ENCODE measurements around the gene MAD1L1.

The MAD1L1 gene

GRCh38 chr7:1779445-1779844, 453.3 kb downstream of the MAD1L1 start:
- no peaks in the 10 kb centered on the region for H3K4me1 ChIP-seq (ENCODE audit: control insufficient read depth in 1 of 2, insufficient read depth in 1 of 2, low read depth in 1 of 2, low read length in 1 of 2)
- no peaks in the 10 kb centered on the region for H3K27me3 ChIP-seq
- H3K4me3 ChIP-seq (ENCODE audit: low read depth in 1 of 2, low read length in 1 of 2): no peak overlapping the region
- H3K27ac ChIP-seq: no peak overlapping the region
- no peaks in the 10 kb centered on the region for H3K36me3 ChIP-seq
- H3K9me3 ChIP-seq: no peaks in the 10 kb centered on the region
- no peak for TF ChIP-seq CTCF (IDR thresholded peaks at IDR 0.05)

- no peaks in the 10 kb centered on the region for H3K4me1 ChIP-seq (ENCODE audit: control insufficient read depth in 1 of 2, insufficient read depth in 1 of 2, low read depth in 1 of 2, low read length in 1 of 2)
- H3K27ac ChIP-seq: no peak overlapping the region
- no peaks in the 10 kb centered on the region for H3K9me3 ChIP-seq
- no peak overlapping the region for H3K4me3 ChIP-seq (ENCODE audit: low read depth in 1 of 2, low read length in 1 of 2)
- TF ChIP-seq CTCF (IDR thresholded peaks at IDR 0.05): no peak
- H3K27me3 ChIP-seq: no peaks in the 10 kb centered on the region
- no peaks in the 10 kb centered on the region for H3K36me3 ChIP-seq
Observed at GRCh38 chr7:1777122-1777521, 455.6 kb downstream of the MAD1L1 start.

GRCh38 chr7:1775389-1775788, 457.4 kb downstream of the MAD1L1 start:
- no peak for TF ChIP-seq CTCF (IDR thresholded peaks at IDR 0.05)
- no peaks in the 10 kb centered on the region for H3K9me3 ChIP-seq
- H3K36me3 ChIP-seq: no peaks in the 10 kb centered on the region
- no peaks in the 10 kb centered on the region for H3K27me3 ChIP-seq
- H3K4me3 ChIP-seq (ENCODE audit: low read depth in 1 of 2, low read length in 1 of 2): no peak overlapping the region
- H3K27ac ChIP-seq: no peak overlapping the region
- H3K4me1 ChIP-seq (ENCODE audit: control insufficient read depth in 1 of 2, insufficient read depth in 1 of 2, low read depth in 1 of 2, low read length in 1 of 2): no peaks in the 10 kb centered on the region

- H3K36me3 ChIP-seq: no peaks in the 10 kb centered on the region
- no peaks in the 10 kb centered on the region for H3K9me3 ChIP-seq
- H3K27ac ChIP-seq: no peak overlapping the region
- no peak overlapping the region for H3K4me3 ChIP-seq (ENCODE audit: low read depth in 1 of 2, low read length in 1 of 2)
- no peak for TF ChIP-seq CTCF (IDR thresholded peaks at IDR 0.05)
- no peaks in the 10 kb centered on the region for H3K27me3 ChIP-seq
- H3K4me1 ChIP-seq (ENCODE audit: control insufficient read depth in 1 of 2, insufficient read depth in 1 of 2, low read depth in 1 of 2, low read length in 1 of 2): no peaks in the 10 kb centered on the region
Observed at GRCh38 chr7:1770331-1770730, 462.4 kb downstream of the MAD1L1 start.

GRCh38 chr7:1769286-1770200, 463.2 kb downstream of the MAD1L1 start:
- Histone ChIP-seq H3K27ac (no peak overlapping the region), H3K27me3 (no peaks in the 10 kb centered on the region), H3K9me3 (peaks cover 1% of the 10 kb centered on the region), H3K36me3 (no peaks in the 10 kb centered on the region), H3K4me1 (ENCODE audit: control insufficient read depth in 1 of 2, insufficient read depth in 1 of 2, low read depth in 1 of 2, low read length in 1 of 2) (no peaks in the 10 kb centered on the region), H3K4me3 (ENCODE audit: low read depth in 1 of 2, low read length in 1 of 2) (no peak overlapping the region)
- no peak for TF ChIP-seq CTCF (IDR thresholded peaks at IDR 0.05)
